ENCODE data around the gene VSIG10.
"Not testable (repeated sequence)": the region's sequence is repeated elsewhere in the genome, so short reads cannot be mapped to it uniquely, and the experiment has no call there.

VSIG10 gene

GRCh38 chr12:118022728-118023109, 81.1 kb downstream of the VSIG10 start:
- no peaks in the 10 kb centered on the region for H3K27me3 ChIP-seq (replicated peaks)
- in situ Hi-C loops (cut with HindIII; ENCODE audit: low pct_ligation_motif_present, low sequenced_read_pairs), result no loop called here
- DNase-seq, result no peak
- H3K4me3 ChIP-seq (ENCODE audit: low read depth, low read length), result no peak overlapping the region
- no peak overlapping the region for H3K27ac ChIP-seq
- no peak for TF ChIP-seq CTCF (IDR thresholded peaks at IDR 0.05; ENCODE audit: low read depth, low read length, missing control alignments)
- peaks cover 11% of the 10 kb centered on the region for H3K36me3 ChIP-seq (replicated peaks)

GRCh38 chr12:118022097-118022727, 81.6 kb downstream of the VSIG10 start:
- H3K27ac ChIP-seq; in situ Hi-C loops (cut with HindIII; ENCODE audit: low pct_ligation_motif_present, low sequenced_read_pairs); H3K27me3 ChIP-seq (replicated peaks); DNase-seq; H3K4me3 ChIP-seq (ENCODE audit: low read depth, low read length); H3K36me3 ChIP-seq (replicated peaks): not testable (repeated sequence)

GRCh38 chr12:118020036-118020435, 83.8 kb downstream of the VSIG10 start:
- Histone ChIP-seq H3K4me3 (ENCODE audit: low read depth, low read length) (no peak overlapping the region), H3K27ac (no peak overlapping the region), H3K27me3 (replicated peaks) (no peaks in the 10 kb centered on the region), H3K36me3 (replicated peaks) (peaks cover 2% of the 10 kb centered on the region)
- no peak for TF ChIP-seq CTCF (IDR thresholded peaks at IDR 0.05; ENCODE audit: low read depth, low read length, missing control alignments)
- DNase-seq, result no peak
- in situ Hi-C loops (cut with HindIII; ENCODE audit: low pct_ligation_motif_present, low sequenced_read_pairs), result no loop called here

- H3K4me3 ChIP-seq (ENCODE audit: low read depth, low read length), result no peak overlapping the region
- no peak overlapping the region for H3K27ac ChIP-seq
- DNase-seq, result no peak
- in situ Hi-C loops (cut with HindIII; ENCODE audit: low pct_ligation_motif_present, low sequenced_read_pairs), result no loop called here
- no peaks in the 10 kb centered on the region for H3K36me3 ChIP-seq (replicated peaks)
- no peak for TF ChIP-seq CTCF (IDR thresholded peaks at IDR 0.05; ENCODE audit: low read depth, low read length, missing control alignments)
- no peaks in the 10 kb centered on the region for H3K27me3 ChIP-seq (replicated peaks)
These were observed 85.9 kb downstream of the VSIG10 start for GRCh38 chr12:118017926-118018325.

- no peak for TF ChIP-seq CTCF (IDR thresholded peaks at IDR 0.05; ENCODE audit: low read depth, low read length, missing control alignments)
- DNase-seq, result peak; percentile 96
- Histone ChIP-seq H3K36me3 (replicated peaks) (no peaks in the 10 kb centered on the region), H3K27me3 (replicated peaks) (no peaks in the 10 kb centered on the region), H3K4me3 (ENCODE audit: low read depth, low read length) (peak within 1 kb of the TSS; percentile 97), H3K27ac (peak within 1 kb of the TSS; percentile 55)
- in situ Hi-C loops (cut with HindIII; ENCODE audit: low pct_ligation_motif_present, low sequenced_read_pairs), result no loop called here
These were observed 87.2 kb downstream of the VSIG10 start, which contains the start of gene RFC5 for GRCh38 chr12:118016424-118017264. Gene RFC5 (plus strand): TSS chr12:118016703. CDS start chr12:118016828, 125 bp downstream.

GRCh38 chr12:118015944-118016343, 87.9 kb downstream of the VSIG10 start:
- Histone ChIP-seq H3K36me3 (replicated peaks) (no peaks in the 10 kb centered on the region), H3K27me3 (replicated peaks) (no peaks in the 10 kb centered on the region), H3K27ac (no peak overlapping the region), H3K4me3 (ENCODE audit: low read depth, low read length) (peak overlapping the region; percentile 97)
- no peak for DNase-seq
- in situ Hi-C loops (cut with HindIII; ENCODE audit: low pct_ligation_motif_present, low sequenced_read_pairs), result no loop called here
- TF ChIP-seq CTCF (IDR thresholded peaks at IDR 0.05; ENCODE audit: low read depth, low read length, missing control alignments), result no peak

All from brain microvascular endothelial cell (primary cell).